ENCODE measurements around the gene CD2AP. TPM values are rescaled to one million over a fixed set of nuclear protein-coding genes. Genes with fewer than 3 reads are reported as not detected.

CD2AP gene
- total and polyA plus RNA-seq, 2 of the 8 experiments (the other 6 are each of a cell fraction or from before 2014, with no cell fraction given): 8.6 to 75.6 TPM

DNA sequence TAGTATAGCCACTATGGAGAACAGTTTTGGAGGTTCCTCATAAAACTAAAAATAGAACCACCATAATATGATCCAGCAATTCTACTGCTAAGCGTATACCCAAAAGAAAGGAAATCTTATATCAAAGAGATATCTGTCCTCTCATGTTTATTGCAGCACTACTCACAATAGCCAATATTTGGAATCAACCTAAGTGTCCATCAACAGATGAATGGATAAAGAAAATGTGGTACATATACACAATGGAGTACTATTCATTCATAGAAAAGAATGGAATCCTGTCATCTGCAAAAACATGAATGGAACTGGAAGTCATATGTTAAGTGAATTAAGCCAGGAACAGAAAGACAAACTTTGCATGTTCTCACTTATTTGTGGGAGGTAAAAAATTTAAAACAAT lies 5.7 kb upstream of the CD2AP start (continued):
- TF ChIP-seq, protein P1, sequence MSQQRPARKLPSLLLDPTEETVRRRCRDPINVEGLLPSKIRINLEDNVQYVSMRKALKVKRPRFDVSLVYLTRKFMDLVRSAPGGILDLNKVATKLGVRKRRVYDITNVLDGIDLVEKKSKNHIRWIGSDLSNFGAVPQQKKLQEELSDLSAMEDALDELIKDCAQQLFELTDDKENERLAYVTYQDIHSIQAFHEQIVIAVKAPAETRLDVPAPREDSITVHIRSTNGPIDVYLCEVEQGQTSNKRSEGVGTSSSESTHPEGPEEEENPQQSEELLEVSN (IDR thresholded peaks at IDR 0.05): no peak
- TF ChIP-seq CHD1 (IDR thresholded peaks at IDR 0.05; ENCODE audit: low read depth, low read length) (no peak), EZH2 (IDR thresholded peaks at IDR 0.05; ENCODE audit: low read depth, low read length, severe bottlenecking) (no peak), BACH1 (IDR thresholded peaks at IDR 0.05; ENCODE audit: low read length) (no peak), SIN3A (conservative IDR thresholded peaks at IDR 0.05 in 1 of 2, IDR thresholded peaks at IDR 0.05 in 1 of 2; ENCODE audit: low read depth in 1 of 2, low read length in 2 of 2) (no peak)
